OCI-LY3 (cell line): Measurements from ENCODE around the gene IL2RA.
"Not testable (repeated sequence)": the region's sequence is repeated elsewhere in the genome, so short reads cannot be mapped to it uniquely, and the experiment has no call there.

ENCODE experiments used
- H2AFZ ChIP-seq: fragments of 200-600, 300-600 bp; shearing (Covaris generic); 2 replicates; pipeline ENCODE4 v1.6.0; 2014; ENCODE audit warnings: antibody characterized with exemption, low read depth, low read length
- H3K27ac ChIP-seq: fragments of 200-600, 300-600 bp; sonication (generic); 2 replicates; pipeline ENCODE4 v1.5.1; 2014; ENCODE audit warnings: mild to moderate bottlenecking, low read length, moderate library complexity, mixed read lengths
- H3K27me3 ChIP-seq: fragments of 200-600, 300-600 bp; sonication (generic); 2 replicates; pipeline ENCODE4 v1.6.1; 2014; ENCODE audit warnings: low read depth, low read length, mixed read lengths
- H3K36me3 ChIP-seq: fragments of 200-600, 300-600 bp; sonication (generic); replicated peaks from 2 replicates; pipeline ENCODE3; 2014; ENCODE audit warnings: low read depth, low read length, mixed read lengths
- H3K4me1 ChIP-seq: fragments of 300-600, 200-600 bp; sonication (generic); 2 replicates; pipeline ENCODE4 v1.6.1; 2014; ENCODE audit warnings: low read length, mixed read lengths
- H3K4me2 ChIP-seq: fragments of 200-600, 300-600 bp; sonication (generic); 2 replicates; pipeline ENCODE4 v1.6.1; 2014; ENCODE audit warnings: low read length, mixed read lengths
- H3K4me3 ChIP-seq: fragments of 300-600, 200-600 bp; sonication (generic); 2 replicates; pipeline ENCODE4 v1.5.1; 2014; ENCODE audit warnings: antibody characterized with exemption, mild to moderate bottlenecking, low read length, moderate library complexity
- H3K79me2 ChIP-seq: fragments of 300-600, 200-600 bp; shearing (Covaris generic); 2 replicates; pipeline ENCODE4 v1.6.1; 2014; ENCODE audit warnings: mild to moderate bottlenecking, low read length, mixed read lengths
- H3K9ac ChIP-seq: fragments of 300-600, 200-600 bp; shearing (Covaris generic); 2 replicates; pipeline ENCODE4 v1.6.0; 2014; ENCODE audit warnings: mild to moderate bottlenecking, low read length, moderate library complexity
- H3K9me3 ChIP-seq: fragments of 200-600, 300-600 bp; shearing (Covaris generic); 2 replicates; pipeline ENCODE4 v1.6.1; 2014; ENCODE audit warnings: low read length, mixed read lengths; ENCODE audit not compliant: insufficient read depth
- H4K20me1 ChIP-seq: fragments of 200-600, 300-600 bp; sonication (generic); 2 replicates; pipeline ENCODE4 v1.6.1; 2016; ENCODE audit warnings: low read length, mixed read lengths; ENCODE audit not compliant: insufficient read depth
- EZH2phosphoT487 ChIP-seq: fragments of 200-600 bp; shearing (Covaris generic); IDR thresholded peaks from 2 replicates; pipeline ENCODE4 v1.6.1; 2018; ENCODE audit warnings: antibody characterized with exemption, mixed run types, low read depth
- TF ChIP-seq, protein P1 (sequence below): fragments of 200-600, 300-600 bp; sonication (generic); IDR thresholded peaks from 2 replicates; pipeline ENCODE4 v1.5.1; 2014; ENCODE audit warnings: antibody characterized with exemption, low read length, low read depth

The IL2RA gene

GRCh38 chr10:6108072-6108471, 45.9 kb upstream of the IL2RA start:
- peaks cover 59% of the 10 kb centered on the region for H3K36me3 ChIP-seq
- H3K9me3 ChIP-seq = no peaks in the 10 kb centered on the region
- no peak overlapping the region for H3K4me2 ChIP-seq
- no peak overlapping the region for H3K9ac ChIP-seq
- no peak overlapping the region for H3K4me3 ChIP-seq
- no peak overlapping the region for H3K27ac ChIP-seq
- 0 out of 2 replicates have a peak, but pooled peaks cover 13% of the 10 kb centered on the region for H4K20me1 ChIP-seq
- H3K4me1 ChIP-seq = peaks cover 8% of the 10 kb centered on the region
- H2AFZ ChIP-seq = no peak overlapping the region
- no peaks in the 10 kb centered on the region for H3K27me3 ChIP-seq
- TF ChIP-seq EZH2phosphoT487 = no peak
- H3K79me2 ChIP-seq = peaks cover 14% of the 10 kb centered on the region

DNA sequence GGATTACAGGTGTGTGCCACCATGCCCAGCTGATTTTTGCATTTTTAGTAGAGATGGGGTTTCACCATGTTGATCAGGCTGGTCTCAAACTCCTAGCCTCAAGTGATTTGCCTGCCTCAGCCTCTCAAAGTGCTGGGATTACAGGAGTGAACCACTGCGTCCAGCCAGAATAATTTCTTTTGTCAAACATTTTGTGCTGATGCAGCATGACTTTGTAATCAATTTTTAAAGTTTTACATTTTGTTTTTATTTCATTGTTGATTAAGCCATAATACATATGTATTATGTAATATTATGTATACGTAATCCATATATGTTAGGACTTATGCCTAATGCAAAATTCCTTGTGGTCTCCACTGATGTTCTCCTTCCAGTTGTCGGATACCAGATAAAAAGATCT, 45.4 kb upstream of the IL2RA start:
- H3K36me3 ChIP-seq = peaks cover 55% of the 10 kb centered on the region
- H4K20me1 ChIP-seq = 0 out of 2 replicates have a peak, but pooled peaks cover 13% of the 10 kb centered on the region

GRCh38 chr10:6103591-6103990, 41.4 kb upstream of the IL2RA start:
- Histone ChIP-seq H3K79me2 (peaks cover 49% of the 10 kb centered on the region), H3K4me2 (no peak overlapping the region), H3K36me3 (peaks cover 40% of the 10 kb centered on the region), H4K20me1 (0 out of 2 replicates have a peak, but pooled peaks cover 11% of the 10 kb centered on the region), H3K27me3 (no peaks in the 10 kb centered on the region), H2AFZ (no peak overlapping the region), H3K9ac (no peak overlapping the region), H3K9me3 (no peaks in the 10 kb centered on the region), H3K4me3 (no peak overlapping the region), H3K4me1 (peaks cover 21% of the 10 kb centered on the region), H3K27ac (no peak overlapping the region)
- TF ChIP-seq EZH2phosphoT487 = no peak
- TF ChIP-seq, protein P1, sequence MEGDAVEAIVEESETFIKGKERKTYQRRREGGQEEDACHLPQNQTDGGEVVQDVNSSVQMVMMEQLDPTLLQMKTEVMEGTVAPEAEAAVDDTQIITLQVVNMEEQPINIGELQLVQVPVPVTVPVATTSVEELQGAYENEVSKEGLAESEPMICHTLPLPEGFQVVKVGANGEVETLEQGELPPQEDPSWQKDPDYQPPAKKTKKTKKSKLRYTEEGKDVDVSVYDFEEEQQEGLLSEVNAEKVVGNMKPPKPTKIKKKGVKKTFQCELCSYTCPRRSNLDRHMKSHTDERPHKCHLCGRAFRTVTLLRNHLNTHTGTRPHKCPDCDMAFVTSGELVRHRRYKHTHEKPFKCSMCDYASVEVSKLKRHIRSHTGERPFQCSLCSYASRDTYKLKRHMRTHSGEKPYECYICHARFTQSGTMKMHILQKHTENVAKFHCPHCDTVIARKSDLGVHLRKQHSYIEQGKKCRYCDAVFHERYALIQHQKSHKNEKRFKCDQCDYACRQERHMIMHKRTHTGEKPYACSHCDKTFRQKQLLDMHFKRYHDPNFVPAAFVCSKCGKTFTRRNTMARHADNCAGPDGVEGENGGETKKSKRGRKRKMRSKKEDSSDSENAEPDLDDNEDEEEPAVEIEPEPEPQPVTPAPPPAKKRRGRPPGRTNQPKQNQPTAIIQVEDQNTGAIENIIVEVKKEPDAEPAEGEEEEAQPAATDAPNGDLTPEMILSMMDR = no peak

More for the DNA sequence above, 45.4 kb upstream of the IL2RA start:
- not testable (repeated sequence) for H3K4me2 ChIP-seq, H3K4me1 ChIP-seq, H2AFZ ChIP-seq, H3K27ac ChIP-seq, H3K27me3 ChIP-seq, H3K9me3 ChIP-seq, H3K4me3 ChIP-seq, H3K9ac ChIP-seq
- H3K79me2 ChIP-seq = peaks cover 18% of the 10 kb centered on the region

- Histone ChIP-seq H3K36me3 (peaks cover 37% of the 10 kb centered on the region), H3K4me2 (no peak overlapping the region), H3K9me3 (no peaks in the 10 kb centered on the region)
Observed at GRCh38 chr10:6102128-6102527, 40.0 kb upstream of the IL2RA start.

GRCh38 chr10:6101181-6101580, 39.0 kb upstream of the IL2RA start:
- H2AFZ ChIP-seq = no peak overlapping the region
- H3K27me3 ChIP-seq = no peaks in the 10 kb centered on the region
- H3K9me3 ChIP-seq = no peaks in the 10 kb centered on the region
- H3K4me2 ChIP-seq = peak overlapping the region; percentile 85
- peaks cover 71% of the 10 kb centered on the region for H3K79me2 ChIP-seq
- peaks cover 19% of the 10 kb centered on the region for H3K4me1 ChIP-seq
- TF ChIP-seq, protein P1 = no peak
- TF ChIP-seq EZH2phosphoT487 = no peak
- peak overlapping the region; percentile 65 for H3K4me3 ChIP-seq
- peaks cover 34% of the 10 kb centered on the region for H3K36me3 ChIP-seq
- H4K20me1 ChIP-seq = peaks cover 27% of the 10 kb centered on the region
- H3K27ac ChIP-seq = peak overlapping the region; percentile 62
- peak overlapping the region; percentile 30 for H3K9ac ChIP-seq

More at GRCh38 chr10:6102128-6102527, 40.0 kb upstream of the IL2RA start:
- H4K20me1 ChIP-seq = peaks cover 18% of the 10 kb centered on the region; the same call in 1 of the 2 replicates
- H2AFZ ChIP-seq = no peak overlapping the region
- H3K9ac ChIP-seq = no peak overlapping the region
- H3K27me3 ChIP-seq = no peaks in the 10 kb centered on the region
- no peak overlapping the region for H3K4me3 ChIP-seq
- no peak overlapping the region for H3K27ac ChIP-seq
- peaks cover 62% of the 10 kb centered on the region for H3K79me2 ChIP-seq
- peaks cover 19% of the 10 kb centered on the region for H3K4me1 ChIP-seq
- no peak for TF ChIP-seq EZH2phosphoT487
- TF ChIP-seq, protein P1 = no peak
